Prostate gland (tissue), 2 donors: Measurements from ENCODE around the gene DLST.

Experiments
- CTCF ChIP-seq, 4 experiments: fragments of 200-600 bp in 2 of 4; fragments of 450-650 bp in 2 of 4; sonication (generic) in 2 of 4; IDR thresholded peaks; 1 replicate in 3 of 4; 2 replicates in 1 of 4; pipeline ENCODE4 v1.5.1; 2016 to 2019; ENCODE audit warnings: antibody characterized with exemption in 4 of 4, mild to moderate bottlenecking in 2 of 4, moderate library complexity in 2 of 4
- POLR2A ChIP-seq: fragments of 450-650 bp; IDR thresholded peaks from one replicate; pipeline ENCODE4 v1.6.1; 2016; ENCODE audit warnings: antibody characterized with exemption, mild to moderate bottlenecking
- POLR2AphosphoS5 ChIP-seq: sonication (generic); formaldehyde crosslinking; IDR thresholded peaks from one replicate; pipeline ENCODE4 v1.6.1; 2017; ENCODE audit warnings: antibody characterized with exemption

GRCh38 chr14:74917646-74918081 lies 35.9 kb downstream of the DLST start:
- TF ChIP-seq CTCF (IDR thresholded peaks at IDR 0.05) (no peak), POLR2AphosphoS5 (peak; percentile 73), POLR2A (no peak)
